Stimulated activated CD8-positive, alpha-beta memory T cell treated with anti-CD3 and anti-CD28 coated beads, Interleukin-7, amount 100 ng/mL, for 4 hours (primary cell): Measurements from ENCODE around the gene GPSM1.

ENCODE experiments used
- DNase-seq, 2 donors: peaks; one replicate each; pipeline ENCODE4 v3.0.0-alpha.2; 2020; ENCODE audit warnings: low read depth in 2 of 2

The GPSM1 gene, protein sequence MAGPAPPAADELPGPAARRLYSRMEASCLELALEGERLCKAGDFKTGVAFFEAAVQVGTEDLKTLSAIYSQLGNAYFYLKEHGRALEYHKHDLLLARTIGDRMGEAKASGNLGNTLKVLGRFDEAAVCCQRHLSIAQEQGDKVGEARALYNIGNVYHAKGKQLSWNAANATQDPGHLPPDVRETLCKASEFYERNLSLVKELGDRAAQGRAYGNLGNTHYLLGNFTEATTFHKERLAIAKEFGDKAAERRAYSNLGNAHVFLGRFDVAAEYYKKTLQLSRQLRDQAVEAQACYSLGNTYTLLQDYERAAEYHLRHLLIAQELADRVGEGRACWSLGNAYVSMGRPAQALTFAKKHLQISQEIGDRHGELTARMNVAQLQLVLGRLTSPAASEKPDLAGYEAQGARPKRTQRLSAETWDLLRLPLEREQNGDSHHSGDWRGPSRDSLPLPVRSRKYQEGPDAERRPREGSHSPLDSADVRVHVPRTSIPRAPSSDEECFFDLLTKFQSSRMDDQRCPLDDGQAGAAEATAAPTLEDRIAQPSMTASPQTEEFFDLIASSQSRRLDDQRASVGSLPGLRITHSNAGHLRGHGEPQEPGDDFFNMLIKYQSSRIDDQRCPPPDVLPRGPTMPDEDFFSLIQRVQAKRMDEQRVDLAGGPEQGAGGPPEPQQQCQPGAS

DNA sequence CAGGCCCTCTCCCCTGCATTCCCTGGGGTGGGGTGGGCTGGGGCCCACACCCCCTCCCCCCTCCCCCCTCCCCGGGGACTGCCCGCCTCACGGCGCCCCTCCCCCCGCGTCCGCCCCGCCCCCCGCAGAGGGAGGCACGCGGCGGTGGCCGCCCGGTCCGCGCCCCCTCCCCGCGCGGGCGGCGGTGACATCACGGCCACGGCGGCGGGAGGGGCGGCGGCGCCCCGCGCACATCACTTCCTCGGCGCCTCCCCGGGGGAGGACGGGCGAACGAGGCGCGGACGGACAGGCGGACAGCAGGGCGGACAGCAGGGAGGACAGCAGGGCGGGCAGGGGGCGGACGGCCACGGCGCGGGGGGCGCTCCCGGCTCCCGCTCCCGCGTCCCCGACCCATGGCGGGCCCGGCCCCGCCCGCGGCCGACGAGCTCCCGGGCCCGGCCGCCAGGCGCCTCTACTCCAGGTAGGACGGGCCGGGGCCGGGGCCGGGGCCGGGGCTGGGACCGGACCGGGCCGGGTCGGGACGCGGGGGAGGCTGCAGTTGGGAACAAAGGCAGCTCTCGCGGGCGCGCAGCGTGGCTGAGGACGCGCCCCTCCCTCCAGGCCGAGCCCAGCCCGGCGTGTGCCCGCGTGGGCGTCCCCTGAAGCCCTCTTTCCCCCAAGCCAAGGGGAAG, at the start of gene GPSM1:
Gene GPSM1 (plus strand): TSS at position 236 of the 671 bp plus-strand sequence. CDS start 157 bp downstream, at position 393.
- DNase-seq: peak in 1 of 2 donors; percentile 44

DNA sequence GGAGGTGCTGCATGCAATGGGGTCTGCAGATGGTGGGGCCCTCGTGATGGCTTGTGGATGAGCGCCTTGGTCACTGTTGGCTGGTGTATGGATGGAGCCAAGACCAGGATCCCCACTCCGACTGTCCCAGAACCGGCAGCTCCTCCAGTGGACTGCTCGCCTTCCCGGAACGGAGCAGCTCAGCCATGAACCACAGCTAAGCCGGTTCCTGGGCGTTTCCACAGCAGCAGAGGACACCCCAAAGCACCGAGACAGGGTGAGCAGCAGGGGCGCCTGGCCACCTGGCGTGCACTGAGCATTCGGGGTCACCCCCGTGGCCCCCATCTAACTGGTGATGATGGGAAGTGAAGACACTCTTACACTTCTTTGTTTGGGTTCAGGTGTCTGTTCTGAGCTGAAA, 49.6 kb upstream of the GPSM1 start:
- no peak for DNase-seq

DNA sequence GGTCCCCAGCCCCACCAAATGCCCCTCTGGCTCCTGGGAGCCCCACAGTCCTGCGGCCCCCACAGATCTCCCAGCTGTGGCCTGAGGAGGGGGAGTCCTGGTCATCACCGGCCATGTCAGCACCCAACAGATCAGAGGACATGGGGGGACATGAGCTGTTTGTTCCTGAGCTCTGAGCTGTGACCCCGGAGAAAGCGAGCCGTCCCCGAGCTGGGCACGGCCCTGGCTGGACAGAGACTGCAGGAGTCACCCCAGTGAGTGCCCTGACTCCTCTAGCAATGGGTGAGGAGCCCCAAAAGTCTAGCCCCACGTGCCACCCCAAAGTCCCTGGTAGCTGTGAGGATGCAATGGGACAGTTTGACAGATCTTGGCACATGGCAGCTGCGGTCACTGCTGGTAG, 49.1 kb upstream of the GPSM1 start:
- no peak for DNase-seq

DNA sequence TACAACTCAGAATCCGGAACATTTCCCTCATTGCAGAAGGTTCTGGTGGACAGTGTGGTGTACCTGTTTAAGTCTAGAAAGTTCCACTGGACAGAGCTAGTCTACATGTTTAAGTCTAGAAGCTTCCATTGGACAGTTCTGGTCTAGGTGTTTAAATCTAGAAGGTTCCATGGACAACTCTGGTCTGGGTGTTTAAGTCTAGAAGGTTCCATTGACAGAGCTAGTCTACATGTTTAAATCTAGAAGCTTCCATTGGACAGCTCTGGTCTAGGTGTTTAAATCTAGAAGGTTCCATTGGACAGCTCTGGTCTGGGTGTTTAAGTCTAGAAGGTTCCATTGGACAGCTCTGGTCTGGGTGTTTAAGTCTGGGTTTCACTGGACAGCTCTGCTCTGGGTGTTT, 48.4 kb upstream of the GPSM1 start:
- no peak for DNase-seq

DNA sequence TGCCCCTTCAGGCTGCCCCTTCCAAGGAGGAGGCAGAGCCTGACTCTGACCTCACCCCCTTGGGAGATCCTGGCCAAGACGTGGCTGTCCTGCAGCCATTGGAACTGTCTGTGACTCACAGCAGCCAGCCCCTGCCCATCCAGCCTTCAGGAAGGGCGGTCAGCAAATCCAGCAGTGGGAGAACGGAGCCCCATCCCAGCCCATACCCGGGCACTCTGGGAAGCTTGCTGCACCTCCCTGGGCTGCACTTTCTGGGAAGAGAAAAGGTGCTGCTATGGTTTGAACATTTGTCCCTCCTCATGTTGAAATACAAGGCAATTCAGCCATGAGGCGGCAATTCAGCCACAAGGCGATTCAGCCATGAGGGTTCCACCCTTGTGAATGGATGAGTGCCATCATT, 47.9 kb upstream of the GPSM1 start:
- DNase-seq: no peak

DNA sequence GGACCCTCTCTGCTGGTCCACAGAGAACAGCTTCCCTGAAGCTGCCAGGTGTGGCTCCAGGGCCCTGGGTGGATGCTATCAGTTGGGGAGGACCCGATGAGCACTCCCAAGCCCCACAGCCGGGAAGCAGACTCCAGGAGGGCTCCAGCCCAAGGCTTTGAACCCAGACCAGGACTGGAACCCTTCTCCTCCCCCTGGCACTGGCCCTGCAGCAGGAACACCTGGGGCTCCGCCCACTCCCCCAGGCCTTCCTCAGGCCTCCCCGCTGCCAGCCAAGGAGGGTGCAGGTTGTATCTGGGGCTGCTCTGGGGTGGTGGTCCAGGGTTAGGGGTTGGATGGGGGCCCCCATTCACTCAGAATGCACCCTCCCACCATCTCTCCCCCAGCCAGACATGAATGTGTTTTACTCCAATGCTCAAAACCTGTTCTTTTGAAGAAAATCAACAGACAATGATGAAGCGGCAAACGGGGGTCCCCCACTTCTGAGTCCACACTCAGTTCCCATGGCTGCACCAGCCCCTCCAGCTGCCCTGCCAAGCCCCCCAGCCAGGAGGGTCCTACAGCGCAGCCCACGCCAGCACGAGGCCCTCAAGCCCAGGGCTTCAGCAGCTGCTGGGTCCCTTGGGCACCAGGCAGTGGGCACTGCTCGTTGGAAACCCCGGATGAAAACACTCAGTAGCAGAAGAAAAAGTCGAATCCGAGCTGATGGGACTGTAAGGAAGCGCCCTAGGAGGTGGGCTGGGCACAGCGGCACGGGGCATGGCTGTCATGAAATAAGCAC, 46.6 kb upstream of the GPSM1 start:
- no peak for DNase-seq

DNA sequence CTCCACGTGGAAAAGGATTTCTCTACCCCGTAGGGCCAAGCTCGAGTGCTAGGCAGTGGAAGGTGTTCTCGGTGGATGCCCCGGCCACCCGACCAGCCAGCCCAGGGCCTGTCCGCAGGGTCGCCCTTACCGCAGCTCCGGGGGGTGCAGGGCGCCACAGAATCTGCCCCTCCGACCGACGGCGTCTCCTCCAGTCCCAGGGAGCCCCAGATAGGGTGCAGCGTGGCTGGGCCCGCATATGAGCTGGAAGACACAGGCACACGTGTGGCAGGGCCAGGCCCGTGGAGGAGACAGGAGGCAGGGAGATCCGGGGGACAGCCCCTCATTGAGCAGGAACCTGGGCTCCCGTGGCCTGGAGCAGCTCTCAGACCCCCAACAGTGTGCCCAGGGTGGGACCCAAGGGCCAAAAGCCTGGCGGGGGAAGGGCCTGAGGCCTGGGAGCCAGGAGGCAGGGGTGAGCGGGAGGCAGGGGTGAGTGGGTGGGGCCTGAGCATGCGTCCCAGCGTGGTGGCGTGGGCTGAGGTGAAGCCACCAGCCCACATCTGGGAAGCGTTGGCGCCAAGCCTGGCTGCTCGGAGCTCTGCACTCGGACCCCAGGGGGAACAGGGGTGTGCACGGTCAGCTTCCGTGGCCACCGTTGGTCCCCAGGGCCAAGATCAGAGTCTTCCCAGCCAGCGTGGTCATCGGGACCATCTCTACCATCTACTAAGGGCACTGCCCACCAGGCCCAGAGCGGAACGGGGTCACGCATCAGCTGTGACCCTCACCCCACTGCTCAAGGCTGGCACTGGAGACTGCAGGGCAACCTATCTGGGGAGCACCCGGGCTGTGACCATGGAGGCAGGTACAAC, 45.7 kb upstream of the GPSM1 start:
- no peak for DNase-seq

DNA sequence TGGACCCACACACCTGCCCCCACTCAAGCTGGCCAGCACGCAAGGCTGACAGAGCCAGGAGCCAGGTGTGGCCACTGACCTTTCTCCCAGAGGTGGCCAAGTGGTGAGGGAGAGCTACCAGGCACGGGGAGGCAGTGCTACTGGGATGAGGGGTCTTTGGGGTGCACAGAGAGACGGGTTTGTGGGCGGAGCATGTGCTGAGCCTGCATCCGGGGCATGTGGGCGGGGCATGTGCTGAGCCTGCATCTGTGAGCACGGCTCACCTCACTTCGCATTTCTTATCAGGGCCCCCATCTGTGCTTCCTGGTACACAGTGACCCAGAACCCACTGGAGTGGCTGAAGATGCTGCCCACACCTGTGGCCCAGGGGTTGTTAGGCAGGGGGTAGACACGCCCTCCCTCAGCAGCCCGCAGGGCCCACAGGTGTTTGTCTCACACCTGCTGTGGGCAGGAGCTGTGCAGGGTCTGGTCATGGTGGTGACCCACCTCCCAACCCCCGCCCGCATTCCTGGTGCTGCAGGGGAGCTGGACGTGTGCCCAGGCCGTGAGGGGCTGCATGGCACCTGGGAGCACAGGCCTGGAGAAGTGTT, 45.0 kb upstream of the GPSM1 start:
- no peak for DNase-seq

DNA sequence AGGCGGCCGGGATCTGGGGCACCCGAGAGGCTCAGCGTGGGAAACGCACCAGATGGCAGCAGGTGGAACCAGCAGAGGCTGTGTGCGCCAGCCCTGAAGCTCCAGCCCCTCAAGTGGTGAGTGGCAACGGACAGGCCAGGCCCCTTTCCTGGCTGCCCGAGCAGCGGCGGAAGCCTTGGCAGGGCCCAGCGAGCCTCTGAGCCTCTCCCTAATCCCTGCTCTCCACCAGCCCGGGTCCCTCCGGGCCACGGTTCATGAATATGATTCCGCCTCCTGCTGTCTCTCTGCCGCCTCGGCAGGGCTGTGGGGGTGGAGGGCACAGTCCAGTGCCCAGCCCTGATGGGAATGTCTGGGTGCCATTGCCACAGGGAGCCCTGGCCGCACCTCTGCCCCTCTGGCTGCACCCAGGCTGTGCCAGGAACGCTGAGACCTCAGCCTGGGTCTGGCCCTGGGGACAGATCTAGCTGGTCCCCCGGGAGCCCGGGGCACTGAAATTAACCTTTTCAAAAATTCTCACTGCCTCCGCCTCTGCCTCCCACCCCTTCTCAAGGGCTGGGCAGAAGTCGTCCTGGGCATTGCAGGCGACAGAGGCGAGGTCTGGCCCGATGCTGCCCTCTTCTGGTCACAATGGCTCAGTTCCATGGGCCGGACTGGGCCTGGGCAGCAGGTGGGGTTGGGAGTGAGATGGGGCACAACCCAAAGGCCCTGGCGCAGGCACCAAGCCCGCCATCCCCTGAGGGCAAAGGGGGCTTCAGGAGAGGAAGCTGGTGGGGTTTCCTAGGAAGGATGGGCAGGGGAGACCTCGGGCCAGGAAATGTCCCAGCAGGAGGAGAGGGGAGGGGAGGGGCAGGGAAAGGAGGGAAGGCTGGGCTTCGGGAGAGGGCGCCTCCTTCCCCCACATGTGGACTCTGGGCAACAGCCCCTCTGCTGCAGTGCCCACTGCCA, 43.8 kb upstream of the GPSM1 start:
- DNase-seq: peak; percentile 43 to 44

DNA sequence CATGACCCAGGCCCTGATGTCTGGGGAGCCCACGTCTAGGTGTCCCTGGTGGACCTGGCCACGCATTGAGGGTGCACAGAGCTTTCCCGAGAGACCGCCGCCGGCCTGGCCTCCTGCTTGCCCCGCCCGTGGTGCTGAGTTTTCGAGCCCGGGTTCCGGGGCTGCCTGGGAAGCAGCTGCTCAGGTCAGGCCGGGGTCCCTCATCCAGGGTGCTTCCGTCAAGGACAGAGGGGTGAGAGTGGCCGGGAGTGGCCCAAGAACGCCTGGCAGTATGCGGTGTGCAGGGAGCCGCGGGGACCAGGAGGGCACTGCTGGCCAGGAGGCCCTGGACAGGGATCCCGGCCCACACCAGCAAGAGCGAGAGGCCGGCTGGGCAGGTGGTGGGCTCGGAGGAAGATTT, 43.0 kb upstream of the GPSM1 start:
- DNase-seq: no peak

DNA sequence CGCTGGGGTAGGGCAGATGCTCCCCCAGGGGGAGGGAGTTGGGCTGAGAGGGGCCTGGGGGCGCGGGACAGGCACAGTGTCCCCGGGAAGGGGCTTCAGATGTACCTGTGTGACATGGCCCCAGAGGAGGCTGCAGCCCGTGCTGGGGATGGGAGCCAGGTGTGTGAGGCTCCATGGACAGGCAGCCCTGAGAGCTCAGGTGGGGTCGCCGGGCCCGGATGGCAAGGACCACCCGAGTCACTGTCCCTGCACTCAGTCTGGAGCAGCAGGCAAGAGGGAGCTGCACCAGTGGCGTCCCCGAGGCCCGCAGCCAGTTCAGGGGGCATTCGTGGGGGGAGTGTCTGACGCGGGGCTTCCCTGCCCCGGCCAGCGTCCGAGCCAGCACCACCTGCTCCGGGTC, 42.4 kb upstream of the GPSM1 start:
- DNase-seq: no peak

DNA sequence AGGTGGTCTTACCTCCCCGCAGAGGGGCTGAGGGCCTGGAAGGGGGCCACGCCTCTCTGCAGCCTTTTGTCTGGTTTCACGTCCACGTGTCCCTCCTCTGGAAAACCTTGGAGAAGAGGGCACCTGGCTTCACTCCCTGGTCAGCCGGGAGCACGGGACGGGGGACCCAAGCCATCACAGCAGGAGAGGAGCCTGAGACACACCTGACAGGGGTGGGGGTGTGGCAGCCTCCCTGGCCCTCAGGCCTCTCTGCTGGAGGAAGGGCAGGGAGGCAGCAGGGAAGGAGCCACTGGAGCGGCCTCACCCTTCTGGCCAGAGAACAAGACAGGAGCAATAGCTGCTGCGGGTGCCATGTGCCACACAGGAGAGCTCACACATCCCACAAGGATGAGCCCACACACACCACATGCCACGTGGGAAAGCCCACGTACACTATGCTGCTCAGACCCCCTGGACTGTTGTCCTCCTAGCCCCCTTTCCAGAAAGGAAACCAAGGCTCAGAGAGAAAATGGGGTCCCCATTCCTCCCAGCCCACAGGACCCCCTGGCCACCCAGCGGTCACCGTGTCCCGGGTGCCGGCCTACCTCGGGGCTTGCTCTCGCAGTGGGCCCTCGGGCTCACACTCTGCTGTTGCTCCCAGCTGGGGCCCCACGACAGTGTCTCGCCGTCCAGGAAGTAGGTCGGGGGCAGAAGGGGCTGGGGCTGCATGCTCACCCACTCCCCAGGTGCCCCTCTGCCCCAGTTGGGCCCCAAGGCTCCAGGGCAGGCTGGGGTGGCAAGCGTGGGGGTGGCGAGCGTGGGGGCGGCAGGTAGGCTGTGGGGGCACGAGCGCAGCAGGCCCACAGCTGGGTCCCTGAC, 41.6 kb upstream of the GPSM1 start:
- DNase-seq: no peak

DNA sequence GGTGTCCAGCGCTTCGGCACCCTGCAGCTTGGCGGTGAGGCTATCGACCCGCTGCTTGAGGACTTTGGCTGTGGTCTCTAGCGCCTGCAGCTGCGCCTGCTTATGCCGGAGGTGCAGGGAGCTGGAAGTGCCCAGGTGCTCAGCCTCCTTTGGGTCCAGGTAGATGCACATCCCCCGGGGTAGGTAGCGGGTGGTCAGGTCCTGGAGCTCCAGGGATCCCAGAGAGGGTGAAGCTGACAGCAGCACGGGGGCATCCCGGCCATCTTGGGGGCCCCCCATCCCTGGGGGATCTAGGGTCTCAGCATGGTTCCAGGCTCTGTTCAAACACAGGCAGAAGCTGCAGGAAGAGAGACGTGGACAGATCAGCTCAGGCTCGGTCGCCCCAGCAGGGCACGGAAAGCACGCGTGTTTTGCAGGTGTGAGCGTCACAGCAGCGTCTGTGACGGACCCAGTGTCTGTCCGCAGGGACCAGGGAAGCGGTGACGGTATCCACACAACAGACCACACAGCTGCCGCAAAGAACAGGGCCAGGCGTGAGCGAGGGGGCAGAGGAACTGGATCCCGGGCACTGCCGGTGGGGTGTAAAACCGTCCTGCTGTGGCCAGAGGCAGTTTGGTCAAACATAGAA, 40.9 kb upstream of the GPSM1 start:
- DNase-seq: no peak

DNA sequence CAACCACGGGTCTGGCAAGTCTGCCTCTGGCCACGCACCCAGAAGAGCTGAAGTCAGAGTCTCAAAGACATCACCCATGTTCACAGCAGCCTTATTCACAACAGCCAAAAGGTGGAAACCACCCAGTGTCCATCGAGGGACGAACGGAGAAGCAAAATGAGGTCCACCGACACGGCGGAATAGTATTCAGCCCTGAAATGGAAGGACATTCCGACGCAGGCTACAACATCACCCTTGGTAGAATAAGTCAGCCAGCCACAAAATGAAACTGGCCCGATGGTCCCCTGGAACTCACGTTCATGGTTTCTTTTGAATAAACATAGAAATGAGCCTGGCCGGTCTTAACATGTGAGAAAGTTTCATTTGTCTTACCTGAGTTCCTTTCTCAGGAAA, 40.4 kb upstream of the GPSM1 start:
- DNase-seq: no peak

DNA sequence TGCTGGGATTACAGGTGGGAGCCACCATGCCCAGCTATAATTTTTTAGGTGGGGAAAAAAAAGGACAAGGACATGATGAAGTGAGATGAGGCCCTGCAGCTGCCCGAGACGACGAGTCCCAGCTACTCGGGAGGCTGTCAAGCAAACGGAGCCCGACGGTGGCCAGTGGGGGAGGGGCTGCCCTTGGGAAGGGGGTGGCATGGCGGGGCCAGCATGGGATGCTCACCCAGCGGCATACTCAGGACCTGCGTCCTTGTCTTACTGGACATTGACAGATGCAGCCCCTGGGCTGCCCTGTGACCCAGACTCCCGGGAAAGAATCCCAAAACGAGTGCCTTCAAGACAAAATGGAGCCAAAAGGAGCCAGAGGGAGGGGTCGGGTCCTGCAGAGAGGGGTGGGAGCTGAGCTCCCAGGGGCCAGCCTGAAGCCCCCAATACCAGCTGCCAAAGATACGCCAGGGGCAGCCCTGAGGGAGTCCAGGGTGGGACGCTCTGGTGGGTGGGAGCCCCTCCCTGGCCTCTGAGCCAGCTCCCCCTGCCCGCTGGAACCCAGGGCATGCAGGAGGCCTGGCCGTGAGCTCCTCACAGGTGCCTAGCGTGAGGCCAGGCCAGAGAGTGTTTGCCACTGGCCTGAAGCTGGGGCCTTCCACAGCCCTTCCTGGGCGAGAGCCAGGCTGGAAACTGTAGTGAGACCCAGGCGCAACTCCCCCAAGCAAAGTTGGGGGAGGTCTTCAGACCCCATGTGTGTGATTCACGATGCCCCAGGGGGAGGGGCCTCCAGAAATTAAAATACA, 39.2 kb upstream of the GPSM1 start:
- DNase-seq: no peak

DNA sequence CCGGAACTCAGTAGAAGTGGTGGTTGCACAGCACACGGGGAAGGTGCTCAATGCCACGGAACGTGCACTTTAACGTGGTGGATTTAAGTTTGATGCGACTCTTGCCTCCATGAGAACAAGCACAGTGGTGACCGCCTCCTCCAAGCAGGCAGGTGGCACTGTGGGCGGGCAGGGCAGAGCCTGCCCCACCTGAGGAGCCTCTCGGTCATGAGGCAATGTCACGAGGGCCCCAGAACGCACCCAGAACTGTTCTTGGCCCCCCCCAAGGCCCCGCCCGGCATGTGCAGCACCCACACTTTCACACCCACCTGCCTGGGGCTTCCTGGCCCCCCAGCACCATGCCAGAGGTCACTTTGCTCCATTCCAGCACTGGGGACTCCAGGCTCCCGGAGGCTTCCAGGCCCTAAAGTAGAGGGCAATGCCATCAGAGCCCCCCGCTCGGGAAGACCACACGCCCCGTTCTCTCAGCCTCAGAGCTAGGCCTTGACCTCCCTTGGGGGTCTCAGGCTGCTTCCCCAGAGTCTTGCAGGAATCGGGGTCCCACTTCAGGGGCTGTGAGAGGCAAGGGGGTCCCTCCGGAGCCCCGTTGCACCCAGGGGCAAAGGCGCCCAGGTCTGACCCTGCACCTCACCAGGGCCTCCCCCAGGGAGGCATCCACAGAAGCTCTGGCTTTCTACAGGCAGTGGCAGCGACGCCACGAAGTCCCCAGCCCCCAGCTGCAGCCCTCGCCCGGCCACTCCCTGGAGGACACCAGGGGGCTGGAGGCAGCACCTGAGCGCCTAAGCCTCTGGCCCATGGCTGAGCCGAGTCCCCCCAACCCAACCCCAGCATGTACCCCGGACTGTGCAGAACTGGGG, 37.5 kb upstream of the GPSM1 start:
- DNase-seq: no peak
